ENCODE results near the gene TCERG1L. TPM values are rescaled to one million over a fixed set of nuclear protein-coding genes. Genes with fewer than 3 reads are reported as not detected.
A peak's percentile ranks its signal among the peaks of the same experiment; 100 is the strongest.
"Not testable (repeated sequence)": the region's sequence is repeated elsewhere in the genome, so short reads cannot be mapped to it uniquely, and the experiment has no call there.

The TCERG1L gene
- total RNA-seq, 1 experiment from 2014 or later, result 0.05 TPM

- in situ Hi-C loops (cut with HindIII; ENCODE audit: low pct_unique_long_range_greater_than_20kb, low sequenced_read_pairs), result no loop called here
- peak; percentile 57 for DNase-seq (ENCODE audit: low read depth, low spot score)
Observed at GRCh38 chr10:131242007-131242406, 69.5 kb downstream of the TCERG1L start.

- in situ Hi-C loops (cut with HindIII; ENCODE audit: low pct_unique_long_range_greater_than_20kb, low sequenced_read_pairs), result no loop called here
Observed at GRCh38 chr10:131240691-131241090, 70.8 kb downstream of the TCERG1L start.

DNA sequence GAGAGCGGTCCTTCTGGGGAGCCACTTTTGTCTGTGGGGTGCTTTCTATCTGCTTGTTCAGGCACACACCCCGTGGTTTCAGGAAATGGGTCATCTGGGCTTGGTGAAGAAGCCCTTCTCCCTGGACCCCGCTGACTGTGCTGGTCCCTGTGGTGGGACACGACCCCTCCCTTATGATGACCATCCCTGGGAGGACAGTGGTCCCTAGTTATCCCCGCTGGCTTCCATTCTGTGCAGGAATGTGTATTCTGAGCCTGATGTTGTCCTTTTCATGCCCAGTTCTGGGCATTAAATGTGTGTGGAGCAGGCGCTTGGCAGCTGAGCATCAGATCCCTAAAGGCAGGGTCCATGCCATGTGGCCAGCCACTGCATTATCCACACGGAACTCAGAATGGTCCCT lies 71.6 kb downstream of the TCERG1L start:
- in situ Hi-C loops (cut with HindIII; ENCODE audit: low pct_unique_long_range_greater_than_20kb, low sequenced_read_pairs), result no loop called here
- no peak for DNase-seq (ENCODE audit: low read depth, low spot score)

More at GRCh38 chr10:131240691-131241090, 70.8 kb downstream of the TCERG1L start:
- no peak for DNase-seq (ENCODE audit: low read depth, low spot score)

DNA sequence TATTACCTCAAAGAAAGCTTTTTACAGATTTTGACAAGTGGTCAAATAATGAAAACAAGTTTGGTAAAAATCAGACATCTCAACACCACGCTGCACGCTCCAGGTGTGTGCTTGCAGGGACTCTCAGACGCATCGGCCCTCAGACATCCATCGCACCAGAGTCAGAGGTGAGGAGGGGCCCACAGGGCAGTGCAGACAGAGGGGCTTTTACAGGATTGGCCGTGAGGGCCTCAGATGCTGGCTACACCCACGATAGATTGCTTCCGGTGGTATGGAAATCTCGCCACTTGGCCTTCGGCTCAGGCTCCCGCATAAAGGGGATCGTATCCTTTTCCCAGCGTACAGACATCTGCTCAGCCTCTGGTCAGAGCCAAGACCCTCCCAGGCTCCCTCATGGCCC lies 72.1 kb downstream of the TCERG1L start:
- no peak for DNase-seq (ENCODE audit: low read depth, low spot score)
- in situ Hi-C loops (cut with HindIII; ENCODE audit: low pct_unique_long_range_greater_than_20kb, low sequenced_read_pairs), result no loop called here

DNA sequence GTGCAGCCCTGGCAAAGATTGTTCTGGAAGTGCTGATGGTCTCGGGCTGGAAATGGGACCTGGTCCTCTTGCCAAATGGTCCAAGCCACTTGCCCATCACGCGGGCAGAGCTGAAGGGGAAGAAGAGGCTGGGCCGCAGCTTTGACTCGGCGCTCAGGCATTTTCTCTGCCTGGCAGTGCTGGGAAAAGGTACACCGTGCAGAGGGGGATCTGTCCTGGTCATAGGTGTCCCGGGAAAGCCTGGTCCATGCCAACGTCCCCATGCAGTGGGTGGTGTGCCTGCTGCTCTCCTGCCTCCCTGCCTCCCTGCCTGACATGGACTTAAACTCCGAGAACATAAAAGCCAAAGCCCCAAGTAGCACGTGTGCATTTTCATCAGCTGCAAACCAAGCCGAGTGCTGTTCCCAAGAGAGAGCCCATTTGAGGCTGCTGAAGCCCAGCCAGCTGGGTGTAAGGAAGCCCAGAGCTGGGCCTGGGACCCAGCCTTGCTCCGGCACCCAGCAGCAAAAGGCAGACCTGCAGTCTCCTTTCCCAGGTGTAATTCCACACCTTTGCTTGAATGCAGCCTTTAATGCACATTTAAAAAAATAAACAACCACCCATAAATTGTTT lies 72.7 kb downstream of the TCERG1L start:
- in situ Hi-C loops (cut with HindIII; ENCODE audit: low pct_unique_long_range_greater_than_20kb, low sequenced_read_pairs), result no loop called here
- DNase-seq (ENCODE audit: low read depth, low spot score), result no peak

- DNase-seq (ENCODE audit: low read depth, low spot score), result no peak
- in situ Hi-C loops (cut with HindIII; ENCODE audit: low pct_unique_long_range_greater_than_20kb, low sequenced_read_pairs), result no loop called here
Observed at GRCh38 chr10:131237991-131238651, 73.4 kb downstream of the TCERG1L start.

DNA sequence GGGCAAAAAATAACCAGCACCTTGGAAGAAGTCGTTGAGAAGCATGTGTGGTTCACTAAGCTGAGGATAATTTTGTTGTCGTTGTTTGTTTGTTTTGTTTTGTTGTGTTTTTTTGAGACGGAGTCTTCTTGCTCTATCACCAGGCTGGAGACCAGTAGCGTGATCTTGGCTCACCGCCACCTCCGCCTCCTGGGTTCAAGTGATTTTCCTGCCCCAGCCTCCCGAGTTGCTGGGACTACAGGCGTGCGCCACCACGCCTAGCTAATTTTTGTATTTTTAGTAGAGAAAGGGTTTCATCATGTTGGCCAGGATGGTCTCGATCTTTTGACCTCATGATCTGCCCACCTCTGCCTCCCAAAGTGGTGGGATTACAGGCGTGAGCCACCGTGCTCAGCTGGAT lies 76.9 kb downstream of the TCERG1L start:
- DNase-seq (ENCODE audit: low read depth, low spot score); in situ Hi-C loops (cut with HindIII; ENCODE audit: low pct_unique_long_range_greater_than_20kb, low sequenced_read_pairs): not testable (repeated sequence)

DNA sequence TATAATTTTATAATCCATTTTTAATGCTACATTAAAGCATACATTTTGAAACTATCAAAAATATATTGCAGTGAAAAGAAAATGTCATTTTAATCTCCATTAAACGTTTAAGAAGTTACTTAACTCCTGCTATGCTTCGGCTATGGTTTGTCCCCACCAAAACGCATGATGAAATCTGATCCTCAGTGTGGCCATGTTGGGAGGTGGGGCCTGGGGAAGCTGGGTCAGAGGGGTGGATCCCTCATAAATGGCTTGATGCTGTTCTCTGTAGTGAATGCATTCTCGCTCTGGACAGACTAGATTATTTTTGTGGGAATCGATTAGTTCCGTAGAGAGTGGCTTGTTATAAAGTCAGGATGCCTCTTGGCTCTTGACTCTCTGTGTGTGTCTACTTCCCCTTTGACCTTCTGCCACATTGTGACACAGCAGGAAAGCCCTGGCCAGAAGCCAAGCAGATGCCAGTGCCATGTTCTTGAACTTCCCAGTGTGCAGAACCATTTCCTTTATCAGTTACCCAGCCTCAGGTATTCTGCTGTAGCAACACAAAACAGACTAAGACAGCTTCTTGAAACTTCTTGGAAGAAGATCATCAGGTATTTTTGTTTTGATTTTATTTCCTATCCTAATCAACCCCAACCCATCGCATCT lies 77.8 kb downstream of the TCERG1L start:
- in situ Hi-C loops (cut with HindIII; ENCODE audit: low pct_unique_long_range_greater_than_20kb, low sequenced_read_pairs), result no loop called here
- no peak for DNase-seq (ENCODE audit: low read depth, low spot score)

DNA sequence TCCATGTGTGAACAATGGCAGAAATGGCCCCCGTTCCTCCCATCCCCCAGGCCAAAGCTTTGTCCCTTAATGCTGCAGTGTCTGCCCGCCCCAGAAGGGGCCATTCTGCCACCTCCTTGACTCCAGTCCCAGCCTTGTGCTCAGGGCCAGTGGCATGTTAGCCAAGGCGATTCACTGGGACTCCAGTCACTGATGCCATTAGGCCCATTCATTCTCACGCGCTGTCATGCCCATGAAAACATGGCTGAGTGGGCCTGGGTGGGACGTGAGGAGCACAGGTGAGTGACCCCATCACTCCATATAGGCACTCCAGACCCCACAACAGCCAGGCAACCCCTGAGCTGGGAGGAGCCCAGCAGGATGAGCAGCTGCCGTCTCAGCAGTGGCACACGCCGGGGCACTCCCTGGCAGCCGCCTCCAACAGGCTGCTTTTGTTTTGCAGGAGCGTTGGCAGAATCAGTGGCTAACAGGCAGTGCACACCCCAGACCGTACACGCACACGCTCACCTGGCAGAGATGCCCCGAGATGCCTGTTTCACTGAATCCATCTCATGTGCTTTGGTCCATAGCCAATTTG lies 79.5 kb downstream of the TCERG1L start:
- in situ Hi-C loops (cut with HindIII; ENCODE audit: low pct_unique_long_range_greater_than_20kb, low sequenced_read_pairs), result no loop called here
- no peak for DNase-seq (ENCODE audit: low read depth, low spot score)

DNA sequence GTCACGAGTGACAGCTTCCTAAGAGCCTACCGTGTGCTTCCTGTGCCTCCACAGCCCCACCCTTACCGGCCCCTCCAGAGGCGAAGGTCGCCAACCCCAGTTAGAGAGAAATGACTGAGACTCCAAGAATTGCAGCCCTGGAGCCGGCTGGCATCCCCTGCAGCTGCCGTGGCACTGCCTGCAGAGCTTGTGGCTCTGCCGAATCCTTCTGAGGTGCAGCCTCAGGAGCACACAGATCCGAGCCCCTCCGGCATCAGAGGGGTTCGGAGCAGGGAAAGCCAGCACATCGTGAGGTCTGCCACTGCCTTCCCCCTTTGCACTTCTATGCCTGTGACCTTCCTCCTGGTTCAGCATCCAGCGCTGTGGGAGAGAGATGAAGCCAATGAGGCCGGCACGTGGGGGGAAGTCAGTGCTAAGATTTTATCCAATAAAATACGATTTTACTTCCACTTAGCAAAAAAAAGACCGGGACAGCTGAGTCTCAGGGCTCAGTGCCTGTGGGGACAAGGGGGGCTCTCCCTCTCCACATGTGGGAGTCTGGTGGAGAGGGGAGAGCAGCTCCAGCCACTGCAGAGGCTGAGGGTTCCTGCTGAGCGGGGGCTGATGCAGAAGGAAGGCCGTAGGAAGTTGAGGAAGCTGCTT lies 80.1 kb downstream of the TCERG1L start:
- in situ Hi-C loops (cut with HindIII; ENCODE audit: low pct_unique_long_range_greater_than_20kb, low sequenced_read_pairs), result no loop called here
- no peak for DNase-seq (ENCODE audit: low read depth, low spot score)

- in situ Hi-C loops (cut with HindIII; ENCODE audit: low pct_unique_long_range_greater_than_20kb, low sequenced_read_pairs), result no loop called here
- DNase-seq (ENCODE audit: low read depth, low spot score), result no peak
Observed at GRCh38 chr10:131230641-131231322, 80.7 kb downstream of the TCERG1L start.

DNA sequence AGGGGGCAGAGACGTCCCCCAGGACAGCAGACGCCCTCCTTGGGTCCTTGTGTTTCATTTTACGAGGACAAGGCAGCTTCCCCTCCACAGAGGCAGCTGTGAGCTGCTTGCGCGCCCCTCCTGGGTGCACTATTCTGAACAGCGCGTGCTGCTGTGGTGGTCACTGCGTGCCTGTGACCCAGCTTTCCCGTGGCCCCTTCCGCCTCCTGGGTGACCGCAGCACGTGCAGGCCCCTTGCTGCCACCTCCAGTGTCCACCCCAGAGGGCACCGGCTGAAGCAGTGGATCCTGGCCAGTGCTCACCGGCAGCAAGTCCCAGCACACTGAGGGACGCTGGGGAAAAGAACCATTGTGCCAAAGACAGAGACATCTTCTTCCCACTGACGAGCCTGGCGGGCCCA lies 81.4 kb downstream of the TCERG1L start:
- in situ Hi-C loops (cut with HindIII; ENCODE audit: low pct_unique_long_range_greater_than_20kb, low sequenced_read_pairs), result no loop called here
- no peak for DNase-seq (ENCODE audit: low read depth, low spot score)

GRCh38 chr10:131227163-131227740 lies 84.3 kb downstream of the TCERG1L start:
- no peak for DNase-seq (ENCODE audit: low read depth, low spot score)
- in situ Hi-C loops (cut with HindIII; ENCODE audit: low pct_unique_long_range_greater_than_20kb, low sequenced_read_pairs), result no loop called here

- in situ Hi-C loops (cut with HindIII; ENCODE audit: low pct_unique_long_range_greater_than_20kb, low sequenced_read_pairs), result no loop called here
- DNase-seq (ENCODE audit: low read depth, low spot score), result no peak
Observed at GRCh38 chr10:131226446-131227162, 84.9 kb downstream of the TCERG1L start.

- no peak for DNase-seq (ENCODE audit: low read depth, low spot score)
- in situ Hi-C loops (cut with HindIII; ENCODE audit: low pct_unique_long_range_greater_than_20kb, low sequenced_read_pairs), result no loop called here
Observed at GRCh38 chr10:131224106-131224505, 87.4 kb downstream of the TCERG1L start.

GRCh38 chr10:131223422-131223821 lies 88.1 kb downstream of the TCERG1L start:
- in situ Hi-C loops (cut with HindIII; ENCODE audit: low pct_unique_long_range_greater_than_20kb, low sequenced_read_pairs), result no loop called here
- DNase-seq (ENCODE audit: low read depth, low spot score), result no peak

DNA sequence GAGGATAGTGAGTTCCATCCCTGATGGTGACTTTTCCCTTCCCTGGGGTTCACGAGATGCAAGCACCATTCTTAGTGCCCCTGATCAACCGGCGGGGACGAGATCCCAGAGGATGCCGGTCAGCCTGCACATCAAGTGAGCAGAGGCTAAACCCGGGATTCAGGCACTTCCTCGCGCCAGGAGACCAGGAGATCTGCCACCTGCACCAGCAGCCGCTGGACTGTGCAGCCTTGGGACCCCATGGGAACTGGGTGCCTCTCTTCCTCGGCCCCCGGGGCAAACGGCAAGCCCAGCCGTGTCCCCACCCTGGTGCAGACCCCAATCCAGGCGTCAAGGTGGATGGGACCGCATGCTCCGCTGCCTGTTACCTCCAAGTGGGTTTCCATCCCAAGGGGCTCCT lies 88.5 kb downstream of the TCERG1L start:
- DNase-seq (ENCODE audit: low read depth, low spot score), result no peak
- in situ Hi-C loops (cut with HindIII; ENCODE audit: low pct_unique_long_range_greater_than_20kb, low sequenced_read_pairs), result no loop called here
